ENCODE data around the gene INO80C.

The INO80C gene

GRCh38 chr18:35504996-35505395 lies 7.2 kb upstream of the INO80C start:
- H3K9me3 ChIP-seq: no peaks in the 10 kb centered on the region
- no peak for TF ChIP-seq CTCF (IDR thresholded peaks at IDR 0.05; ENCODE audit: low read depth, low read length)
- H3K36me3 ChIP-seq: no peaks in the 10 kb centered on the region
- no peak overlapping the region for H3K4me3 ChIP-seq (ENCODE audit: low read depth, low read length)
- H3K27me3 ChIP-seq: no peaks in the 10 kb centered on the region
- DNase-seq: no peak
- no peaks in the 10 kb centered on the region for H3K4me1 ChIP-seq

GRCh38 chr18:35502052-35502451 lies 4.3 kb upstream of the INO80C start:
- DNase-seq: no peak
- Histone ChIP-seq H3K9me3 (no peaks in the 10 kb centered on the region), H3K27me3 (no peaks in the 10 kb centered on the region), H3K4me1 (no peaks in the 10 kb centered on the region), H3K36me3 (no peaks in the 10 kb centered on the region), H3K4me3 (ENCODE audit: low read depth, low read length) (no peak overlapping the region)
- no peak for TF ChIP-seq CTCF (IDR thresholded peaks at IDR 0.05; ENCODE audit: low read depth, low read length)

- H3K9me3 ChIP-seq: no peaks in the 10 kb centered on the region
- H3K4me3 ChIP-seq (ENCODE audit: low read depth, low read length): no peak overlapping the region
- TF ChIP-seq CTCF (IDR thresholded peaks at IDR 0.05; ENCODE audit: low read depth, low read length): no peak
- no peaks in the 10 kb centered on the region for H3K27me3 ChIP-seq
- no peaks in the 10 kb centered on the region for H3K36me3 ChIP-seq
- no peak for DNase-seq
- no peaks in the 10 kb centered on the region for H3K4me1 ChIP-seq
These were observed 3.6 kb upstream of the INO80C start for GRCh38 chr18:35501369-35501768.

GRCh38 chr18:35500113-35500512 lies 2.4 kb upstream of the INO80C start:
- no peak overlapping the region for H3K4me3 ChIP-seq (ENCODE audit: low read depth, low read length)
- no peaks in the 10 kb centered on the region for H3K9me3 ChIP-seq
- no peaks in the 10 kb centered on the region; the same call in 1 of the 2 replicates for H3K4me1 ChIP-seq
- H3K36me3 ChIP-seq: no peaks in the 10 kb centered on the region
- DNase-seq: no peak
- no peak for TF ChIP-seq CTCF (IDR thresholded peaks at IDR 0.05; ENCODE audit: low read depth, low read length)
- H3K27me3 ChIP-seq: no peaks in the 10 kb centered on the region

GRCh38 chr18:35497027-35497369 lies 762 bp downstream of the INO80C start:
- Histone ChIP-seq H3K4me3 (ENCODE audit: low read depth, low read length) (peak overlapping the region; percentile 74), H3K9me3 (no peaks in the 10 kb centered on the region), H3K27me3 (no peaks in the 10 kb centered on the region), H3K4me1 (peaks cover 3% of the 10 kb centered on the region; the same call in 1 of the 2 replicates), H3K36me3 (no peaks in the 10 kb centered on the region)
- TF ChIP-seq CTCF (IDR thresholded peaks at IDR 0.05; ENCODE audit: low read depth, low read length): no peak
- DNase-seq: no peak

GRCh38 chr18:35495536-35496314 lies 2.0 kb downstream of the INO80C start:
- no peak for DNase-seq
- Histone ChIP-seq H3K4me1 (peaks cover 12% of the 10 kb centered on the region), H3K27me3 (no peaks in the 10 kb centered on the region), H3K4me3 (ENCODE audit: low read depth, low read length) (no peak overlapping the region), H3K9me3 (no peaks in the 10 kb centered on the region), H3K36me3 (no peaks in the 10 kb centered on the region)
- TF ChIP-seq CTCF (IDR thresholded peaks at IDR 0.05; ENCODE audit: low read depth, low read length): no peak

All from BE2C (cell line).